ENCODE results near the gene NDUFAF8. TPM values are rescaled to one million over a fixed set of nuclear protein-coding genes. Genes with fewer than 3 reads are reported as not detected.

The NDUFAF8 gene
- total and polyA plus RNA-seq, 10 of the 15 experiments (the other 5 are each of a cell fraction or from before 2014, with no cell fraction given), result 22.0 to 307 (median 106) TPM

GRCh38 chr17:81285179-81285878 lies 46.2 kb downstream of the NDUFAF8 start (continued):
- TF ChIP-seq ZBTB11 (CRISPR knock-in tag; IDR thresholded peaks at IDR 0.05), result no peak
- no peak for TF ChIP-seq CHD1 (IDR thresholded peaks at IDR 0.05; ENCODE audit: low read depth, low read length)
- no peak for TF ChIP-seq SRF (IDR thresholded peaks at IDR 0.05; ENCODE audit: low read depth in 2 of 2, low read length in 2 of 2)
- no peak for TF ChIP-seq BCL3 (IDR thresholded peaks at IDR 0.05; ENCODE audit: borderline replicate concordance, insufficient read depth, low read depth, low read length, poor library complexity, severe bottlenecking)
- peak; percentile 79 for TF ChIP-seq MYC (IDR thresholded peaks at IDR 0.05; ENCODE audit: insufficient read depth, insufficient read length, insufficient replicate concordance, low read length, severe bottlenecking)
- TF ChIP-seq NFYB (IDR thresholded peaks at IDR 0.05; ENCODE audit: insufficient read depth, low read depth, low read length), result no peak
- TF ChIP-seq POLR2AphosphoS5 (IDR thresholded peaks at IDR 0.05; ENCODE audit: low read length), result peak; percentile 81
- 0 out of 2 replicates have a peak, but pooled peaks have one; percentile 20 for TF ChIP-seq RELB (IDR thresholded peaks at IDR 0.05; ENCODE audit: low read depth)
- no peak for TF ChIP-seq RB1 (IDR thresholded peaks at IDR 0.05; ENCODE audit: borderline replicate concordance)
- no peak for TF ChIP-seq PRDM15 (CRISPR knock-in tag; IDR thresholded peaks at IDR 0.05)
- TF ChIP-seq TCF7 (IDR thresholded peaks at IDR 0.05; ENCODE audit: borderline replicate concordance), result no peak
- no peak for TF ChIP-seq HDAC2 (IDR thresholded peaks at IDR 0.05)
- TF ChIP-seq POU2F2 (IDR thresholded peaks at IDR 0.05; ENCODE audit: borderline replicate concordance, low read depth, low read length), result peak; percentile 5; the same call in 2 of the 3 replicates
- TF ChIP-seq YY1 (IDR thresholded peaks at IDR 0.05; ENCODE audit: low read depth, low read length), result peak; percentile 88
- no peak for TF ChIP-seq CEBPZ (IDR thresholded peaks at IDR 0.05; ENCODE audit: low read depth, low read length)

Data from GM12878 (cell line).